Ovary (tissue), 3 donors: ENCODE data around the gene ZNF234.

ENCODE experiments used
- CTCF ChIP-seq, 3 donors: fragments of 450-650 bp in 2 of 3; fragments of 200-600 bp in 1 of 3; IDR thresholded peaks; one replicate each; pipeline versions ENCODE4 v1.5.1 to v1.8.0; 2016 to 2022; ENCODE audit warnings: antibody characterized with exemption in 3 of 3, mild to moderate bottlenecking in 1 of 3
- EP300 ChIP-seq: sonication (generic); formaldehyde crosslinking; IDR thresholded peaks from one replicate; pipeline ENCODE4 v1.6.1; 2017; ENCODE audit warnings: antibody characterized with exemption
- POLR2A ChIP-seq: fragments of 450-650 bp; IDR thresholded peaks from one replicate; pipeline ENCODE4 v1.6.1; 2017; ENCODE audit warnings: antibody characterized with exemption, mild to moderate bottlenecking, moderate library complexity
- donor health status: DM: no; HTN: no; CAD: no.

GRCh38 chr19:44107751-44108150 is 33.6 kb upstream of the ZNF234 start:
- TF ChIP-seq EP300 (no peak), CTCF (IDR thresholded peaks at IDR 0.05) (no peak), POLR2A (no peak)
